Measurements from ENCODE around the gene MAP4K4.

- TF ChIP-seq CTCF (IDR thresholded peaks at IDR 0.05; ENCODE audit: poor library complexity), result no peak
- TF ChIP-seq EZH2 (IDR thresholded peaks at IDR 0.05; ENCODE audit: borderline replicate concordance), result no peak
Measured at GRCh38 chr2:101781791-101782426, 84.4 kb downstream of the MAP4K4 start.
